Loucy (cell line): ENCODE data around the gene KCNMB2.

Experiments used
- EZH2phosphoT487 ChIP-seq: fragments of 200-600 bp; IDR thresholded peaks from 2 replicates; pipeline ENCODE4 v1.6.1; 2018; ENCODE audit warnings: antibody characterized with exemption, mild to moderate bottlenecking, moderate library complexity, borderline replicate concordance
- TF ChIP-seq, protein P1 (sequence below): fragments of 200-600 bp; sonication (generic); conservative IDR thresholded peaks from 2 replicates; pipeline ENCODE4 v1.5.1; 2014; ENCODE audit warnings: mild to moderate bottlenecking, antibody characterized with exemption, low read length

DNA sequence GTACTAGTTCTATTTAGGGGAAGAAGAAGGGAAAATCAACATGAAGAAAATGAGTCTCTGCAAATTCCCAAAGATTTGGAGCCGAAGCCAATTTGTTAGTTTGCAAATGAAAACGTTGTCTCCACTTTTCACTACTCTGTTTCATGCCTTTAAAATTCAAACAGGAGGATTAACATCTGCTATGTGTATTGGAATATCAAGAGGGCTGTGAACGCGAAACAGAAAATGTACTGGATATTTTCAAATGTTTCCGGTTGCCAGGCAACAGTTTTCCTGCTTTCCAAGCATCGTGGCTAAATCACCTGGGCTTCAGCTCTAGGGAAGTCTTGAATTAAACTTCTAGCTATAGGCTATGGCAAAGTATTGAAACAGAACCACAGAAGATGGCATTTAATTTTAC is 172.8 kb downstream of the KCNMB2 start:
- TF ChIP-seq, protein P1, sequence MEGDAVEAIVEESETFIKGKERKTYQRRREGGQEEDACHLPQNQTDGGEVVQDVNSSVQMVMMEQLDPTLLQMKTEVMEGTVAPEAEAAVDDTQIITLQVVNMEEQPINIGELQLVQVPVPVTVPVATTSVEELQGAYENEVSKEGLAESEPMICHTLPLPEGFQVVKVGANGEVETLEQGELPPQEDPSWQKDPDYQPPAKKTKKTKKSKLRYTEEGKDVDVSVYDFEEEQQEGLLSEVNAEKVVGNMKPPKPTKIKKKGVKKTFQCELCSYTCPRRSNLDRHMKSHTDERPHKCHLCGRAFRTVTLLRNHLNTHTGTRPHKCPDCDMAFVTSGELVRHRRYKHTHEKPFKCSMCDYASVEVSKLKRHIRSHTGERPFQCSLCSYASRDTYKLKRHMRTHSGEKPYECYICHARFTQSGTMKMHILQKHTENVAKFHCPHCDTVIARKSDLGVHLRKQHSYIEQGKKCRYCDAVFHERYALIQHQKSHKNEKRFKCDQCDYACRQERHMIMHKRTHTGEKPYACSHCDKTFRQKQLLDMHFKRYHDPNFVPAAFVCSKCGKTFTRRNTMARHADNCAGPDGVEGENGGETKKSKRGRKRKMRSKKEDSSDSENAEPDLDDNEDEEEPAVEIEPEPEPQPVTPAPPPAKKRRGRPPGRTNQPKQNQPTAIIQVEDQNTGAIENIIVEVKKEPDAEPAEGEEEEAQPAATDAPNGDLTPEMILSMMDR, result no peak
- TF ChIP-seq EZH2phosphoT487, result no peak
